GM13977 (cell line): ENCODE data around the gene ITGB2.

Experiments
- DNase-seq: peaks from one replicate; pipeline ENCODE4 v3.0.0; 2012; ENCODE audit warnings: low spot score
- in situ Hi-C: fragments of 300-500 bp; cut with MboI; formaldehyde crosslinking; loops from one replicate; pipeline ENCODE4 v1.12.0; 2022; ENCODE audit warnings: low sequenced_read_pairs, low pct_unique_long_range_greater_than_20kb, mixed read lengths, inconsistent platforms; ENCODE audit not compliant: unreplicated experiment
- TF ChIP-seq, protein P1 (sequence below): IDR thresholded peaks from 2 replicates; pipeline ENCODE4 v1.5.1; 2012; ENCODE audit warnings: mild to moderate bottlenecking, control low read depth; ENCODE audit not compliant: insufficient read depth; ENCODE audit errors: extremely low read depth, missing control alignments

ITGB2 gene

DNA sequence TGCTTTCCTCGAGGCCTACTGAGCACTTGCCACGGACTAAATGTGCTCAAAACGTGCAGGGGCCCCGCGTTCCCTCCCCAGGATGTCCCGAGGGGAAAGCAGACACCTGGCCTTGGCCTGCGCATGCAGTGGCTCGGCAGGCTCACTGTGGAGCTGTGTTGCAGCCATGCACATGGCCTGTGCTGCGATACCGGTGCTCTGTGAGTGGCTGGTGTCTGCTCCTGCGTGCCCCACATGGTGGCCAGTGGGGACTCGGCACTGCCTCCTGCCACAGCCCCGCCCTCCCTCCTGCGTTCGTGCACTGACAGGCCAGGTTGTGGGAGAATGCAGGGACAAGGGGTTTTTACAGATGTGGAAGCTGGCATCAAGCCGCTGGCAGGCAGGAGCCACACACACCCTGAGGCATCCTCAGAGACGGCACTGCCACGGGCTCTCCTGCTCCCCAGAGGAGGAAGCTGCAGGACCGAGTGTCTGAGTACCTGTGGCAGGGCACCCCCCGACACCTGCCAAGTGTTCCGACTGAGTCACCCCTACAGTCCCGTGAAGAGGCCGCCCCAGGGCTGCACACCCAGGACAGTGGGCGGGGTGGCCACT, 30.3 kb downstream of the ITGB2 start:
- in situ Hi-C loops: no loop called here
- TF ChIP-seq, protein P1, sequence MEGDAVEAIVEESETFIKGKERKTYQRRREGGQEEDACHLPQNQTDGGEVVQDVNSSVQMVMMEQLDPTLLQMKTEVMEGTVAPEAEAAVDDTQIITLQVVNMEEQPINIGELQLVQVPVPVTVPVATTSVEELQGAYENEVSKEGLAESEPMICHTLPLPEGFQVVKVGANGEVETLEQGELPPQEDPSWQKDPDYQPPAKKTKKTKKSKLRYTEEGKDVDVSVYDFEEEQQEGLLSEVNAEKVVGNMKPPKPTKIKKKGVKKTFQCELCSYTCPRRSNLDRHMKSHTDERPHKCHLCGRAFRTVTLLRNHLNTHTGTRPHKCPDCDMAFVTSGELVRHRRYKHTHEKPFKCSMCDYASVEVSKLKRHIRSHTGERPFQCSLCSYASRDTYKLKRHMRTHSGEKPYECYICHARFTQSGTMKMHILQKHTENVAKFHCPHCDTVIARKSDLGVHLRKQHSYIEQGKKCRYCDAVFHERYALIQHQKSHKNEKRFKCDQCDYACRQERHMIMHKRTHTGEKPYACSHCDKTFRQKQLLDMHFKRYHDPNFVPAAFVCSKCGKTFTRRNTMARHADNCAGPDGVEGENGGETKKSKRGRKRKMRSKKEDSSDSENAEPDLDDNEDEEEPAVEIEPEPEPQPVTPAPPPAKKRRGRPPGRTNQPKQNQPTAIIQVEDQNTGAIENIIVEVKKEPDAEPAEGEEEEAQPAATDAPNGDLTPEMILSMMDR: no peak
- DNase-seq: no peak

DNA sequence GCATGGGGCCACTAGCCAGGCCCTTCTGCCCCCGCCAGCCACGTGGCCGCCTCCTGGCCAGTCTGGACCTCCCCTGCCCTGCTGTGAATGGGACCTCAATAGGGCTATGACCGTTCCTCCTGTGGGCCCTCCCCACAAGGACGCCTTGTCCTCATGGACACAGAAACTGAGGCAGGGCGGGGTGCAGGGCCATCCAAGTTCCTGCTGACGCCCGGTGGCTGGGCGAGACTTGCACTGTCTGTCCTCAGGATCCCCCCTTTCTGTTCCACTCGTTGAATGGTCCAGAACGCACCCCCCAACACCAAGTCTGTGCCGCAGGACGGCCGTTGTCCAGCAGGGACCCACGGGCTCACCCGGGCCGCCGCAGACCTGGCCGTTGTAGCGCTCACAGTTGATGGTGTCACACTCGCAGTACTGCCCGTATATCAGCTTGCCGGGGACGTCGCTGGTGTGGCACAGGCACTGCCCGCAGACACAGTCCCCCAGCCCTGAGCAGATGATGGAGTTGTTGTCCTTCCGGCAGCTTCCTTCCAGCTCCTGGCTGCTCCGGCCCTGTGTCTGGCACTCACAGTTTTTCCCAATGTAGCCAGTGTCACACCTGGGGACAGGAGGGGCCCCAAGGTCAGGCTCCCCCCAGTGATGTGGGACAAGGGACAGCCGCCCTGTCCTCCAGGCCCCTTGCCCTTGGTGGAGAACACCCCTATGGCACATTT, 30.9 kb downstream of the ITGB2 start:
- DNase-seq: no peak
- TF ChIP-seq, protein P1: no peak
- in situ Hi-C loops: no loop called here

DNA sequence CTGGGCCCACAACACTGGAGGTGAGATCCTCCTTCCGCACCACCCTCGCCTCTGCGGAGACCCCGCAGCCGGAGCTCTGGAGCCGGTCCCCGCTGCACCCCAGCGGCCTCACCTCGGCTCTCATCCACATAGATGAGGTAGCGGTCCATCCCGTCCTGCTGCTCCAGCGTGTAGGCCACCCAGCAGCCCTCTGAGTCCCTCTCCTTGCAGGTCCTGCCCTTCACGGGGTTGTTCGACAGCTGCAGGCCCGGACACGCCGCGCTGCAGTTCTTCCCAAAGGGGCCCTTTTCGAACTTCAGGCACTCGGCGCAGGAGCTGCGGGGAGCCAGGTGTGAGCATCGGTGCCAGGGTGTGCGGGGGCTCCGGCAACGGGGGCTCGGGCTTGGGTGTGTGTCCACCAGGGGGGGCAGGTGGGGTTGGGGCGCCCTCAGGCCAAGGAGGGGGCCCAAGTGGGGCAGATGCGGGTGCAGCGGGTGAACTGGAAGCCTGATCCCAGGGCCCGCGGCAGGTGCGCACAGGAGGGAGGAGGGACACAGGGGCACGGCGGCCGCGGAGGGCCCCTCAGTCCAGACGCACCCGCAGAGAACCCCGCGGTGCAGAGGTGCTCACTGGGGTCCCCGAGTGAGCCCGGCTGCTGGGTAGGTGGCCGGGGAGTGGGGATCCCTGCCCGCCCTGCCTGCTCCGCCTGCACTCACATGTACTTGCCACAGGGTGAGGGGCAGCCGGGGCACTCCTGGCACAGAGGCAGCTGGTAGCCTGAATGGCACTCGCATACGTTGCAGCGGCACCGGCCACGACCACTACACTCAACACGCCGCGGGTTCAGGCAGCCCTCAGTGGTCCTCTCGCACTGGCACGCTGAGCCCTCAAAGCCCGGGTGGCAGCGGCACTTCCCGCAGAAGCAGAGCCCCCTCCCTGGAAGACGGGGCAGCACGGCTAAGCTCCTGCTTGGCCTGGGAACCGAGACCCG, 31.8 kb downstream of the ITGB2 start:
- in situ Hi-C loops: no loop called here
- TF ChIP-seq, protein P1: no peak
- DNase-seq: no peak

DNA sequence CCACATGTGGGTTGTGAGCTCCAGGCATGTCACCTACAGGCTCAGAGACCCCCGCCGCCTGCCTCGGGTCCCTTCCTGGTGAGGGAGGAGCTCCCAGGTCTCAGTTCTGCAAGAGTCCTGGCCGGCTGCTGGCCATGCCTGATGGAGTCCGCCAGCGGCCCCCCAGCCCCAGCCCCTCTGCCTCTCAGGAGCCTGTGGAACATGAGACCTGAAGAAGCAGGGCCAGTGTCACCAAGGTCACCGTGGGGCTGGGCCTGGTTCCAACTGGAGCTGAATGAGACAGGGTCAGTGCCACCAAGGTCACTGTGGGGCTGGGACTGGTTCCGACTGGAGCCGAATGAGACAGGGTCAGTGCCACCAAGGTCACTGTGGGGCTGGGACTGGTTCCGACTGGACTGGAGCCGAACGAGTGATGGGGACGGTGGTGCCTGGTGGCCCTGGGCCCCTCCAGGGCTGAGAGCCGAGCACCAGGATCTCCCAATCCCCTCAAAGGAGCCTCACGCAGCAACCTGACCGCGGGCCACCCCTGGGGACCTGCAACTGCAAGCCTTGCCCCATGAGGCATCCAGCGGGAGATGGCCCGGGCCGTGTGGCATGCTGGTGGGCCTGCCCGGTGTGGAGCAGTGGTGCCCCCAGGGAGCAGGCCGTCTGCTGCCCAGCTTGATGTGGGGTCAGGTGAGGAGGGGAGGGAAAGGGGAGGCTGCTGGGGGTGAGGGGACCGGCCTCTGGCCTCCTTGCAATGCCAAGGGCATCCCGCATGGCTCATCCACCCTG, 32.7 kb downstream of the ITGB2 start:
- TF ChIP-seq, protein P1: no peak
- in situ Hi-C loops: no loop called here
- DNase-seq: no peak

DNA sequence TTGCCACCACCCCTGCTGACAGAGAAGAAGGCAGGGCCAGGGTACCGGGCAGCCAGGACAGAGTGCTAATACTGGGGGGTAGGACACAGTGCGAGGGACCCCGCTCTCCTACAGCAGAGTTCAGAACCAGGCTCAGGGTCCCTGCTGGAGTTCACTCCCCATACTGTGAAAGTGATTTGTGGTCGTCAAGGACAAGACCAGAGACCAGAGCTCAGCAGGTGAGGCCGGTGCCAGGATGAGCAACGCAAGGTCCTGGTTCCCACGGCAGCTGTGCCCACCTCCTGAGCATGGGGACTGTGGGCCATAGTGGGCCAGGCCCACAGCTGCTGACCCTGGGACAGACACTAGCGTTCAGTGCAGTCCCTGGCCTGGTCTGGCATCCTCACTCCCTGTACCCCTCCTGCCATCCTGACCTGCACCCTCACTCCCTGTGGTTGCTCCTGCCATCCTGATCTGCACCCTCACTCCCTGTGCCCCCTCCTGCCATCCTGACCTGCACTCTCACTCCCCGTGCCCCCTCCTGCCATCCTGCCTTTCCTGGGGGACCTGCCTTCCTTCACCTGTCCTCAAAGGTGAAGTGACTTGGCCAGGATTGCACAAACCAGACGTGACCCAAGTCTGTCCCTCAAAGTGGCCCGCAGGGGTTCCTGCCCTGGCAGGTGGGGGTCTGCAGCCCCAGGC, 33.4 kb downstream of the ITGB2 start:
- in situ Hi-C loops: no loop called here
- TF ChIP-seq, protein P1: no peak
- no peak for DNase-seq
